Coronary artery (tissue), 2 donors: ENCODE measurements around the gene ACSL6.

ENCODE experiments used
- DNase-seq: peaks from one replicate; pipeline ENCODE4 v3.0.0-alpha.2; 2017; ENCODE audit warnings: low spot score
- H3K27ac ChIP-seq, 2 donors: fragments of 200-600 bp; sonication (generic); one replicate each; pipeline ENCODE4 v1.5.1; 2016 to 2019
- H3K4me3 ChIP-seq: fragments of 200-600 bp; sonication (generic); 2 replicates; pipeline ENCODE4 v1.5.1; 2016; ENCODE audit warnings: mild to moderate bottlenecking, moderate library complexity
- CTCF ChIP-seq: fragments of 200-600 bp; sonication (generic); IDR thresholded peaks from one replicate; pipeline ENCODE4 v1.5.1; 2019; ENCODE audit warnings: antibody characterized with exemption

Gene ACSL6

GRCh38 chr5:131966551-131966950, 44.9 kb downstream of the ACSL6 start:
- Histone ChIP-seq H3K4me3 (no peak overlapping the region), H3K27ac (no peak overlapping the region)
- peak; percentile 17 for DNase-seq
- no peak for TF ChIP-seq CTCF

- H3K4me3 ChIP-seq: no peak overlapping the region
- H3K27ac ChIP-seq: no peak overlapping the region
- DNase-seq: peak; percentile 29
- no peak for TF ChIP-seq CTCF
These were observed 45.5 kb downstream of the ACSL6 start for GRCh38 chr5:131965826-131966415.

GRCh38 chr5:131959906-131960305, 51.6 kb downstream of the ACSL6 start:
- no peak overlapping the region for H3K27ac ChIP-seq
- DNase-seq: no peak
- no peak for TF ChIP-seq CTCF
- H3K4me3 ChIP-seq: no peak overlapping the region

GRCh38 chr5:131959136-131959535, 52.3 kb downstream of the ACSL6 start:
- no peak for TF ChIP-seq CTCF
- DNase-seq: no peak
- H3K27ac ChIP-seq: no peak overlapping the region
- H3K4me3 ChIP-seq: no peak overlapping the region

- DNase-seq: no peak
- H3K4me3 ChIP-seq: no peak overlapping the region
- no peak overlapping the region for H3K27ac ChIP-seq
- no peak for TF ChIP-seq CTCF
These were observed 53.6 kb downstream of the ACSL6 start for GRCh38 chr5:131957721-131958441.

GRCh38 chr5:131953969-131954368, 57.5 kb downstream of the ACSL6 start:
- TF ChIP-seq CTCF: no peak
- Histone ChIP-seq H3K27ac (no peak overlapping the region), H3K4me3 (no peak overlapping the region)
- DNase-seq: no peak

- H3K27ac ChIP-seq: no peak overlapping the region
- no peak for DNase-seq
- no peak overlapping the region for H3K4me3 ChIP-seq
- no peak for TF ChIP-seq CTCF
These were observed 59.1 kb downstream of the ACSL6 start for GRCh38 chr5:131952301-131952857.
